DOHH2 (cell line): ENCODE data around the gene YAE1.

Experiments
- EZH2phosphoT487 ChIP-seq: fragments of 200-600 bp; sonication (generic); IDR thresholded peaks from 2 replicates; pipeline ENCODE4 v1.6.1; 2017; ENCODE audit warnings: borderline replicate concordance, mild to moderate bottlenecking, antibody characterized with exemption, low read length, moderate library complexity, mixed read lengths
- TF ChIP-seq, protein P1 (sequence below): fragments of 200-600 bp; sonication (generic); IDR thresholded peaks from one replicate; pipeline ENCODE4 v1.5.1; 2014; ENCODE audit warnings: antibody characterized with exemption, mild to moderate bottlenecking, low read depth, low read length; ENCODE audit not compliant: poor library complexity, severe bottlenecking

DNA sequence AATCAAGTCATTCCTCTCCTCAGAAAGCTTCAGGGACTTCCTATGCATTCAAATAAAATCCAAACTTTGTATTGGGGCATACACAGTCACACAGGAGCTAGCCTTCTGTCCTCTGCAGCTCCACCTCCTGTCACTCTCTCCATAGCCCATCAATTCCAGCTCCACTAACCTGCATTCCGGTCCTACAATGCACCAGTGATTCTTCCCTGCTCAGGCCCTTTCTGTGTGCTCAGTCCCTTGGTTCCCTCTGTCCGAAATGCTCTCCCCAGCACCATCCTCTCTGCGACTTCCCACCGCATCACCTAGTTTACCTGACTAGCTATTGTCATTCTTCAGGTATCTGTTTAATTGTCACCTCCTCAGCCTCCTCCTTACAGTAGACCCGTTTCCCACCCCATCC, 26.4 kb upstream of the YAE1 start:
- TF ChIP-seq, protein P1, sequence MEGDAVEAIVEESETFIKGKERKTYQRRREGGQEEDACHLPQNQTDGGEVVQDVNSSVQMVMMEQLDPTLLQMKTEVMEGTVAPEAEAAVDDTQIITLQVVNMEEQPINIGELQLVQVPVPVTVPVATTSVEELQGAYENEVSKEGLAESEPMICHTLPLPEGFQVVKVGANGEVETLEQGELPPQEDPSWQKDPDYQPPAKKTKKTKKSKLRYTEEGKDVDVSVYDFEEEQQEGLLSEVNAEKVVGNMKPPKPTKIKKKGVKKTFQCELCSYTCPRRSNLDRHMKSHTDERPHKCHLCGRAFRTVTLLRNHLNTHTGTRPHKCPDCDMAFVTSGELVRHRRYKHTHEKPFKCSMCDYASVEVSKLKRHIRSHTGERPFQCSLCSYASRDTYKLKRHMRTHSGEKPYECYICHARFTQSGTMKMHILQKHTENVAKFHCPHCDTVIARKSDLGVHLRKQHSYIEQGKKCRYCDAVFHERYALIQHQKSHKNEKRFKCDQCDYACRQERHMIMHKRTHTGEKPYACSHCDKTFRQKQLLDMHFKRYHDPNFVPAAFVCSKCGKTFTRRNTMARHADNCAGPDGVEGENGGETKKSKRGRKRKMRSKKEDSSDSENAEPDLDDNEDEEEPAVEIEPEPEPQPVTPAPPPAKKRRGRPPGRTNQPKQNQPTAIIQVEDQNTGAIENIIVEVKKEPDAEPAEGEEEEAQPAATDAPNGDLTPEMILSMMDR = no peak
- TF ChIP-seq EZH2phosphoT487 = no peak
